ENCODE measurements around the gene PTPRG. TPM values are rescaled to one million over a fixed set of nuclear protein-coding genes. Genes with fewer than 3 reads are reported as not detected.

The PTPRG gene
- total RNA-seq, 1 experiment from 2014 or later = 0.74 TPM

DNA sequence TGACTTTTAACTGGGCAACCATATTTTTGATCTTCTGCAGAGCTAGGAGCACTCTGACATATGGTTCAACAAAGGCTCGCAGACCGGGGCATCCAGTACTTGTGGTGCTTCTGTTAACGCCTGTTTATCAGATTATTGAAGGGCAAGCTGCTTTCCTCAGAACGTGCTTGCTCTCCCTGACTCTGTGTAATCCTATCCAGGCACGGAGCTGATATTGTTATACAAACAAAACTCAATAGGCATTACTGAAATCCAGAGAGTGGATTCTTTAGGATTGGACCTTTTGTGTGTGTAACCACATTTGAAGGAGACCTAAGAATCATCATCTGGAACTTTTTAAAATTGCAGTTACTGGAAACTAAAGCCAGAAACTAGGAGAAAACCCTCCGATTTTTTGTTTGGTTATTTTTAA is 246.5 kb downstream of the PTPRG start:
- ChIA-PET CTCF (no interaction called here), POLR2A (no interaction called here)
- BruUV-seq (replicated peaks) = no TSS peak
- no peak for ATAC-seq
- Histone ChIP-seq H3K36me3 (ENCODE audit: control insufficient read depth, insufficient read depth, low read length) (no peaks in the 10 kb centered on the region), H3K27me3 (ENCODE audit: control insufficient read depth, insufficient read depth, low read length) (no peaks in the 10 kb centered on the region), H3K9me3 (ENCODE audit: control insufficient read depth, insufficient read depth, low read depth, low read length) (no peaks in the 10 kb centered on the region), H3K4me3 (ENCODE audit: low read depth in 2 of 2, low read length in 2 of 2) (no peak overlapping the region), H3K4me1 (ENCODE audit: control insufficient read depth, insufficient read depth, low read length) (no peaks in the 10 kb centered on the region), H3K27ac (ENCODE audit: low read length) (no peak overlapping the region)
- no peak for TF ChIP-seq POLR2AphosphoS5 (IDR thresholded peaks at IDR 0.05; ENCODE audit: low read depth, low read length)
- TF ChIP-seq SIN3A (IDR thresholded peaks at IDR 0.05; ENCODE audit: borderline replicate concordance, insufficient read depth, low read depth, low read length) = no peak
- TF ChIP-seq, protein P1, sequence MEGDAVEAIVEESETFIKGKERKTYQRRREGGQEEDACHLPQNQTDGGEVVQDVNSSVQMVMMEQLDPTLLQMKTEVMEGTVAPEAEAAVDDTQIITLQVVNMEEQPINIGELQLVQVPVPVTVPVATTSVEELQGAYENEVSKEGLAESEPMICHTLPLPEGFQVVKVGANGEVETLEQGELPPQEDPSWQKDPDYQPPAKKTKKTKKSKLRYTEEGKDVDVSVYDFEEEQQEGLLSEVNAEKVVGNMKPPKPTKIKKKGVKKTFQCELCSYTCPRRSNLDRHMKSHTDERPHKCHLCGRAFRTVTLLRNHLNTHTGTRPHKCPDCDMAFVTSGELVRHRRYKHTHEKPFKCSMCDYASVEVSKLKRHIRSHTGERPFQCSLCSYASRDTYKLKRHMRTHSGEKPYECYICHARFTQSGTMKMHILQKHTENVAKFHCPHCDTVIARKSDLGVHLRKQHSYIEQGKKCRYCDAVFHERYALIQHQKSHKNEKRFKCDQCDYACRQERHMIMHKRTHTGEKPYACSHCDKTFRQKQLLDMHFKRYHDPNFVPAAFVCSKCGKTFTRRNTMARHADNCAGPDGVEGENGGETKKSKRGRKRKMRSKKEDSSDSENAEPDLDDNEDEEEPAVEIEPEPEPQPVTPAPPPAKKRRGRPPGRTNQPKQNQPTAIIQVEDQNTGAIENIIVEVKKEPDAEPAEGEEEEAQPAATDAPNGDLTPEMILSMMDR (IDR thresholded peaks at IDR 0.05) = no peak
- TF ChIP-seq TCF7L2 (IDR thresholded peaks at IDR 0.05; ENCODE audit: low read depth, low read length) = no peak
- TF ChIP-seq, protein P2, sequence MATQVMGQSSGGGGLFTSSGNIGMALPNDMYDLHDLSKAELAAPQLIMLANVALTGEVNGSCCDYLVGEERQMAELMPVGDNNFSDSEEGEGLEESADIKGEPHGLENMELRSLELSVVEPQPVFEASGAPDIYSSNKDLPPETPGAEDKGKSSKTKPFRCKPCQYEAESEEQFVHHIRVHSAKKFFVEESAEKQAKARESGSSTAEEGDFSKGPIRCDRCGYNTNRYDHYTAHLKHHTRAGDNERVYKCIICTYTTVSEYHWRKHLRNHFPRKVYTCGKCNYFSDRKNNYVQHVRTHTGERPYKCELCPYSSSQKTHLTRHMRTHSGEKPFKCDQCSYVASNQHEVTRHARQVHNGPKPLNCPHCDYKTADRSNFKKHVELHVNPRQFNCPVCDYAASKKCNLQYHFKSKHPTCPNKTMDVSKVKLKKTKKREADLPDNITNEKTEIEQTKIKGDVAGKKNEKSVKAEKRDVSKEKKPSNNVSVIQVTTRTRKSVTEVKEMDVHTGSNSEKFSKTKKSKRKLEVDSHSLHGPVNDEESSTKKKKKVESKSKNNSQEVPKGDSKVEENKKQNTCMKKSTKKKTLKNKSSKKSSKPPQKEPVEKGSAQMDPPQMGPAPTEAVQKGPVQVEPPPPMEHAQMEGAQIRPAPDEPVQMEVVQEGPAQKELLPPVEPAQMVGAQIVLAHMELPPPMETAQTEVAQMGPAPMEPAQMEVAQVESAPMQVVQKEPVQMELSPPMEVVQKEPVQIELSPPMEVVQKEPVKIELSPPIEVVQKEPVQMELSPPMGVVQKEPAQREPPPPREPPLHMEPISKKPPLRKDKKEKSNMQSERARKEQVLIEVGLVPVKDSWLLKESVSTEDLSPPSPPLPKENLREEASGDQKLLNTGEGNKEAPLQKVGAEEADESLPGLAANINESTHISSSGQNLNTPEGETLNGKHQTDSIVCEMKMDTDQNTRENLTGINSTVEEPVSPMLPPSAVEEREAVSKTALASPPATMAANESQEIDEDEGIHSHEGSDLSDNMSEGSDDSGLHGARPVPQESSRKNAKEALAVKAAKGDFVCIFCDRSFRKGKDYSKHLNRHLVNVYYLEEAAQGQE (IDR thresholded peaks at IDR 0.05; ENCODE audit: insufficient read depth in 1 of 2, low read depth in 2 of 2, low read length in 1 of 2) = no peak
- intact Hi-C loops (cut with micrococcal nuclease; ENCODE audit: unreplicated experiment) (no loop called here), in situ Hi-C loops (cut with HindIII; ENCODE audit: low pct_unique_long_range_greater_than_20kb, low sequenced_read_pairs) (no loop called here)
- DNase-seq (ENCODE audit: low read depth, low spot score) = no peak

DNA sequence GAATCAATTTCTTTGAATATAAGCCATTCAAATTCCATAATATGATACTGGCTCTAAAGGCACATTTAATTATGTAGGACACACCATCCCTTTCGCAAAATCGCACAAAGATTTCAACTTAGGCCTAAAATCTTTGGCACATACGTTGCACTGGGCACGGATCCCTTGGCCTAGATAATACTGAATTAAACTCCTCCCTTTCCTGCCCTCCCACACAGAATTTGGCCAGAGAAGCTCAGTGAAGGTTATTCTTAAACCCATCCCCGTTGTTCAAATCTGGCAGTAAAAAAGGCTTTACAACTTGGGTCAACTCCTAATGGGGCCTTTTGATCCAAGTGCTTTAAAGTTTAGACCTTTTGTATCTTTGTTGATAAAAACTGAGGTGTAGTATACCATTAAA is 247.2 kb downstream of the PTPRG start:
- DNase-seq (ENCODE audit: low read depth, low spot score) = no peak
- Histone ChIP-seq H3K27me3 (ENCODE audit: control insufficient read depth, insufficient read depth, low read length) (no peaks in the 10 kb centered on the region), H3K9me3 (ENCODE audit: control insufficient read depth, insufficient read depth, low read depth, low read length) (no peaks in the 10 kb centered on the region), H3K36me3 (ENCODE audit: control insufficient read depth, insufficient read depth, low read length) (no peaks in the 10 kb centered on the region), H3K27ac (ENCODE audit: low read length) (no peak overlapping the region), H3K4me1 (ENCODE audit: control insufficient read depth, insufficient read depth, low read length) (no peaks in the 10 kb centered on the region), H3K4me3 (ENCODE audit: low read depth in 2 of 2, low read length in 2 of 2) (no peak overlapping the region)
- TF ChIP-seq POLR2AphosphoS5 (IDR thresholded peaks at IDR 0.05; ENCODE audit: low read depth, low read length) = no peak
- TF ChIP-seq, protein P1 (IDR thresholded peaks at IDR 0.05) = no peak
- TF ChIP-seq, protein P2 (IDR thresholded peaks at IDR 0.05; ENCODE audit: insufficient read depth in 1 of 2, low read depth in 2 of 2, low read length in 1 of 2) = no peak
- TF ChIP-seq TCF7L2 (IDR thresholded peaks at IDR 0.05; ENCODE audit: low read depth, low read length) = no peak
- no peak for TF ChIP-seq SIN3A (IDR thresholded peaks at IDR 0.05; ENCODE audit: borderline replicate concordance, insufficient read depth, low read depth, low read length)
- in situ Hi-C loops (cut with HindIII; ENCODE audit: low pct_unique_long_range_greater_than_20kb, low sequenced_read_pairs) = no loop called here
- intact Hi-C loops (cut with micrococcal nuclease; ENCODE audit: unreplicated experiment) = no loop called here
- ATAC-seq = no peak
- no TSS peak for BruUV-seq (replicated peaks)
- CTCF ChIA-PET = no interaction called here
- POLR2A ChIA-PET = no interaction called here

All from Panc1 (cell line).